CD1c-positive myeloid dendritic cell (primary cell): ENCODE measurements around the gene CTSD.

Experiments
- DNase-seq: peaks from one replicate; pipeline ENCODE4 v3.0.0-alpha.2; 2016; ENCODE audit errors: extremely low spot score

CTSD gene

DNA sequence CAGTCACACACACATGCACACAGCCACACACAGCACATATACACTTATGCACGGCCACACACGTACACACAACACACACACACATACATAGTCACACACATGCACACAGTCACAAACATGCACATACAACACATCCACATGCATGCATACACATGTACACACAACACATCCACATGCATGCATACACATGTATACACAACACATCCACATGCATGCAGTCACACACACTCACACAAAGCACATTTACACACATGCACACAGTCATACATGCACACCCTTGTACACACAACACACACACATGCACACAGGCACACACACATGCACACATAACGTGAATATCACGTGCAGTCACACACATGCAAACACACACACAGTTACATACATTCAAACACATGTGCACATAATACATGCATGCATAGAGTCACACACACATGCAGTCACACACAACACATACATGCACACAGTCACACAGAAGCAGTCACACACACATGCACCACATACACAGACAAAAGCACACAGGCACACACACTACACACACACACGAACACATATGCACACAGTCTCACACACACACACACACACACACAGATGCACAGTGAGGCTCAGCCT lies 32.2 kb downstream of the CTSD start:
- no peak for DNase-seq

DNA sequence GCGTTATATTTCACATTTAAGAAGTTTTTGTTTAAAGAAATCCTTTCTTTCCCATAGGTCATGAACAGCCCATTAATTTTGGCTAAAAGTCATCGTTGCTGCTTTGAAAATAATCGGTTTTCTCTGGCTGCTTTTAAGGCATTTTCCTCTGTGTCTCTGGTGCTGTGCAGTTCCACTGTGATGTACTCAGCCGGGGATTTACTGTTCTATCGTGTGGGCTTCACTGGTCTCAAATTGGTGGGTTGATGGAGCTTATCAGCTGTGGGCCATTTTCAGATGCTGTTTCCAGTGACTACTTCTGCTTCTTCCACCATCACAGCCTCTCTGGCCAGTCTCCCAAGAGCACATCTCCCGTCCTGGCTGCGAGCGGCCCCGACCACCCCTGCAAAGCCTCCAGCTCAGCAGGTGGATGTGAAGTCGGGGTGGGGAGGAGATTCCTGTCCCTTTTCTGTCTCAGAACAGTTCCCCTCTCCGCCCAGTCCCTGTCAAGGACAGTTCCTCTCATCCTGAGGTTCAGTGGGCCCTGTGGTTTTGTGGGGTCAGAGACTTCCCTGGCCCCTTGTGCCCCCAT lies 33.6 kb downstream of the CTSD start:
- no peak for DNase-seq

DNA sequence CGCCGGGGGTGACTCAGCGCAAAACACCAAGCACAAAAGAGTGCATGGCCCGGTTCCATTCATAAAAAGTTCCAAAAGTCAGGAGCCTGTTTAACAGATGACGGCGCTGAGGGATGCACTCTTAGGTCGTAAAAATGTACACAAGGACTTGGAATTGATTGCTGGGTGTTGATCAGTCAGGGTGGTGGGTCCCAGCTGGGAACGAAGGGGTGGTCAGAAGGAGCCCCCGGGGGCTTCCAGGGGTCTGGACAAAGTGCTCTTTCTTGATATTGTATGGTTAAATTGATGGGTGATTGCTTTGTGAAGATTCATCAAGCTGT lies 34.1 kb downstream of the CTSD start:
- DNase-seq: no peak

DNA sequence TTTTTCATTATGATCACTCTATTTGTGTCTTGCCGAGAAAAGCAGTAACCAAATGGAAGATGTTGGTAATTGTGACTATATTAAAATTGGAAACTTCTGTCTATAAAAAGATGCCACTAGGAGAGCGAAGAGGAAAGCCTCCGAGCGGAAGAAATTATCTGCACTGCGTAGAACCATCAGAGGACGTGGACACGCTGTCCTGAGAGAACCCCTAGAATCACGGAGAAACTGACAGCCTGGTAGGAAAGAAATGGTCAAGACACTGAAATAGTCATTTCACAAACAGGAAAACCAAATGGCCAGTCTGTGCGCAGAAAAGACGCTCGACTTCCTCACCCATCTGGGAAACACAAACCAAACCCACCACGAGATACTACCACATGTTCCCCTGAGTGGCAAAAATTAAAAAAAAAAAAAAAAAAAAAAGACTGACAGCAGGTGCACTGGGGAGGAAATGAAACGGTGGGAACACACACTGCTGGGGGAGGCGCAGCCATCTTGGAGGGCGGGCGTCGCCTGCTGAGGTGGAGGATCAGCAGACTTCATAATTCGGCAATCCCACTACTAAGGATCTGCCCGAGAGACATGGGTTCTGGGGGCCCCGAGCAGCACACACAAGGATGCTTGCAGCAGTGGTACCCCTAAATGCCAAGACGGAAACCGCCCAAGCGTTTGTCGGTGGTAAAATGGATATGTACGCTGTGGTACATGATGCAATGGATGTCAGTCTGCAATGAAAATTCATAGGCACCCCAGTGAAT lies 34.6 kb downstream of the CTSD start:
- no peak for DNase-seq

DNA sequence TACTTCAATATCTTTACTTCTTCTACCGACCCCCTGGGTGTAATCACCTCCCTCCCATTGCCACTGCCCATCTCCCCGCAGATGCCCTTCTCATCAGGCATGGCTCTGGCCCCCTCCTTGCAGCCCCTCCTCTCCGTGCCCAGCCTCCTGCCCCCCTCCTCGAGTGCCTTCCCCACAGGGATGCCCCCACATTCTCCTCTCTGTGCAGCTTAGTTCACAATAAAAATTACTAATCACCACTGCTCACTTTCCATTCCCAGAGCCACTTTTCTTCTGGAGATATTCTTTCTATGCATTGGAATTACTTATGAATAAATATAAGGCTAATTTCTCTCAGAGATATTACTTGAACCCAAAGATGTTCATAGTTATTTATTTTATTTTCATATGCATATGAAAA lies 35.4 kb downstream of the CTSD start:
- no peak for DNase-seq

DNA sequence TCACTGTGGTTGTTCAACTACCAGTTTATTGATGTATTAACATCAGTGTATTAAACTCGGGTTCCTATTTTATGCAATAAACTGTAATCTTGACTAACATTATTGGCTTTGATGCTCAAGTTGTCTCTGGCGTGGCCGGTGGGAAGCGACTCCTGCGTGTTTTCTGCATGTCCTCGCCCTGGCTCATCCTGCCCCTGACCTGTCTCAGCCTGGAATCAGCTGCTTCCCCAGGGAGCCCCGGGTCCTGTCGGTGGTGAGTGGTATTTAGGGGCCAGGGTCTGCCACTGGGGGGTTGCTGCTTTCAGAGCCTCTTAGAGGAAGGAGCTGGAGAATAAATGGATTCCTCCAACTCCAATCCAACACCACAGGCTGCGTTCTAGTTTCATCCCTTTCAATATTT lies 35.9 kb downstream of the CTSD start:
- no peak for DNase-seq

DNA sequence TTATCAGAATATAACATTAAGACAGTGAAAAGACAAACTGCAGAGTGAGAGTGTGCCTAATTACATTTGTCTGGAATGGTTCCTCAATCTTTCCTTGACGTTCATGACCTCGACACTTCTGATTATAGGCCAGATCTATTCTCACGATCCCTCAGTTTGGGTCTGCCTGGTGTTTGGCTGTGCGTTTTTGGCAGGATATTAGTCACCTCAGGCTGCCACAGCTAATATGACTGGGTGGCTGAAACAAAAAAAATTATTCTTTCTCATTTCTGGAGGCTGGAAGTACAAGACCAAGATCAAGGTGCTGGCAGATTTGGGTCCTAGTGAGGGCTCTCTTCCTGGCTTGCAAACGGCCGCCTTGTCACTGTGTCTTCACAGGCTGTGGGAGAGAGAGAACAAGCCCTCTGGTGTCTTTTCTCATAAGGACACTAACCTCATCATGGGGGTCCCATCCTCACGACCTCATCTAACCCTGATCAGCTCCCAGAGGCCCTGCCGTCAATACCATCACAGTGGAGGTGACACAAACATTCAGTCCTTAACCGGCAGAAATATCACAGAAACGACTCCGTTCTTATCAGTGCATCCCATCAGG lies 36.5 kb downstream of the CTSD start:
- peak; percentile 17 for DNase-seq

DNA sequence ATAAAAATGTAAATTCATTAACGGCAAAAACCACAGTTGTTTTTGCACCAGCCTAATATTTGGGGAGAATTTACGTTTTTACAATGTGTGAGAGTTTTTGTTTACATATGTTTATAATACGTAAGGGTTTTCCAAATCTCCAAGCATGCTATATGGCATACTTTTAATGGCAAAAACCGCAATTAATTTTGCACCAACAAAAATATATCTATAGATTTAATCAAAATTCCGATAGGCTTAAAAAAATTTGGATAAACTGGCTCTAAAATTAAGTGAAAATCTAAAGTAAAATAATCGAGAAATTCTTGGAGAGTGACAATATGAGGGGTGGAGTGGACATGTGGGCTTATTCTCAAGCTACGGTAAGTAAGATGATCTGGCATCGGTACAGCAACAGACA lies 43.9 kb downstream of the CTSD start:
- no peak for DNase-seq

DNA sequence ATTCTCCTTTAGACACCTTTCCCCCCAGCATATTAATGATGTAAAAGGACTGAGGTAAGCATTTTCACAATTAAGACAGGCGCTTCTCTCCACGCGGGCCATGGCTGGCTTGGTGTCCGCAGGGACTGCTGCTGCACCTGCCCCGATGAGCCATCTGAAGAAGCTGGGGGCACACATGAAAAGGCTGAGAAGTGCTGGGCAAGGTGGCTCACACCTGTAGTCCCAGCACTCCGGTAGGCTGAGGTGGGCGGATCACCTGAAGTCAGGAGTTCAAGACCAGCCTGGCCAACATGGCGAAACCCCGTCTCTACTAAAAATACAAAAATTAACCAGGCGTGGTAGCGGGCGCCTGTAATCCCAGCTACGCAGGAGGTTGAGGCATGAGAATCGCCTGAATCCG lies 45.4 kb downstream of the CTSD start:
- no peak for DNase-seq

DNA sequence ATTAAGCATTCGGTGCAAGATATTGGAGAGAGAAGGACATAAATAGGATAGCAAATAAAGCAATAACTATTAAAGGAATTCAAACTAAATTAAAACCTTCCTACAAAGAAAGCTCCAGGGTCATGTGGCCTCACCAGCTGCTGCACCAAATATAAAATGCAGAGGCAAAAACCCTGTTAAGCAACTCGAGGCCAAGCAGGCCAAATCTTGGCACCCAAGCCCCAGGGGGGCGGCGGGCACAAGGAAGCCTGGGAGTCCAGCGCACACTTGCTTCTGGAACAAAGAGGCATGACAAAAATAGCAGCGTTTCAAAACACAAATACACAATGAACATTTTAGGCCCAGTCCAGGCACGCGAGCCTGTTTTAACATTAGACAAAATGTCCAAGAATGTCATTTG lies 46.0 kb downstream of the CTSD start:
- no peak for DNase-seq

DNA sequence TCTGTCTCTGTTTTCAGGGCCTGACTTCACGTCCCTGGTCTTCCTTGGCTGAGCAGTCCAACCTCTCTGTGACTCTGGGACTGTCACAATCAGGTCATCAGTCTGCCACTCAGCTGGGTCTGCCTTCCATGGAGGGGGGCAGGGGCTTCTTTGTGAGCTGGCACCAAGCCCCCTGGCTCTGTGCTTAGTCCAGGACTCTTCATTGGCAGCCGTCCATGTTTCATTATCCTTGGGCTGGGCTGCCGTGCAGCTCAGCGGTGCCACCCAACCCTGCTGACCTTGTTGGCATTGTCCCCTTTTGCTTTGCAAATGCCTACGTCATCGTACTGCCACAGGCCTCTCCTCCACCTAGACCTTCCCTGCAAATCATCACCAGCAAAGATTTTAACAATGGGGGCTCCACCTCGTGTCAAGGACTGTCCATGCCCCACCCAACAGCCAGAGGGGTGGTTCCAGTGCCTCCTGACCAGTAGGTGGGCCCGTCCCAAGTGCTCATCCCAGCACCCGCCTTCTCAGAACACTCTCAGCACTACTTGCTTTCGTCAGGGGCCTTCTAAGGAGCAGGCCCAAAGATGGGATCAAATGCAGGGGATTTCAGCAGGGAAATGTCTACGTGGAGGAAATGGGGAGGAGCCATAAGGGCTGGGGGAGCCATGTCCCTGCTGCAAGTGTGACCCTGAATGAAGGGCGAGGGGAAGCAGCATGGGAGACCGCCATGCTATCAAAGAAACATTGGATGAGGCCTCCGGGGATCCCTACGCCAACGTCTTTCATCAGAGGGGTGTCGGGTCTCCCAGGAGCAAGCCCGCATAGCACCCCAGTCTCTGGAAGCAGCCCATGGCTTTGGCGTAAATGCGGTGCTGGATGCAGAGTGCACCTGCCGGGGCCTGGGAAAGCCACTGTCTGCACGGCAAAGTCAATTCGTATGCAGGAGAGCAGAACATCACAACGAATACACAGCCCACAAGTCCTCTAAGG lies 48.5 kb downstream of the CTSD start:
- DNase-seq: no peak

DNA sequence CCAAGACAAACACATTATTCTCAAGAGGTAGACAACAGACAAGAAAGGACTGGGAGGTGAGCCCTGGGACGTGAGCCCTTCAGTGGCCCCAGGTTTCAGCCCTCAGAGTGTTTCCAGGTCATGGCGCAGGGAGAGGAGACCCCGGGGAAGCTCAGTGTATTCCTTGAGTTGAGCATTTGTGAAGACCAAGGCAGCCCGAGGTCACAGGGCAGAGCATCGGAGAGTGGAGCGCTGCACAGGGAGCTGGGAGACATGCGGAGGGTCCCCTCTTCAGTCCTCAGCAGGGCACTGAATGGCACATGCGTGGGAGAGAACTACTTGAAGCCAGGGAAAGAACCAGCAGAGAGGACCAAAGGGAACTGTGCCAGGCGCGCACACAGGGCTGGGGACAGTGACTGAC lies 55.0 kb downstream of the CTSD start:
- no peak for DNase-seq

DNA sequence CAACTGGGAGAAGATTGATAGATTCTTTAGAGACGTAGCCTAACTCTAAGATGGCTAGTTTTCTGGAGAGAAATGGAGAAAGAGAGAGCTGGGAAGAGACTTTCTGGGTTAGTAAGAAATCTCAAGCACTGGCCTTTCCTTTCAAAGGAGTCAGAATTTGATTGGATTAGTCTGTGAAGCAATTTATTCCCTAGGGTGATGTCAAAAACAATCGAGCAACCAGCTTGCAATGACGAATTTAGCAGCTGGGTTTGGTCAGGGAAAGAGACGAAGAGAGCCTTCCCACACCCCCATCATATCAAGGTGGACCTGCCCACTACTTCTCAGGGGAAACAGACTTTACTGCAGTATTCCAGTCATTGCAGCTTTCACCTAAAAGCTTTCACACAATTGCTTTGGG lies 56.0 kb downstream of the CTSD start:
- DNase-seq: no peak

DNA sequence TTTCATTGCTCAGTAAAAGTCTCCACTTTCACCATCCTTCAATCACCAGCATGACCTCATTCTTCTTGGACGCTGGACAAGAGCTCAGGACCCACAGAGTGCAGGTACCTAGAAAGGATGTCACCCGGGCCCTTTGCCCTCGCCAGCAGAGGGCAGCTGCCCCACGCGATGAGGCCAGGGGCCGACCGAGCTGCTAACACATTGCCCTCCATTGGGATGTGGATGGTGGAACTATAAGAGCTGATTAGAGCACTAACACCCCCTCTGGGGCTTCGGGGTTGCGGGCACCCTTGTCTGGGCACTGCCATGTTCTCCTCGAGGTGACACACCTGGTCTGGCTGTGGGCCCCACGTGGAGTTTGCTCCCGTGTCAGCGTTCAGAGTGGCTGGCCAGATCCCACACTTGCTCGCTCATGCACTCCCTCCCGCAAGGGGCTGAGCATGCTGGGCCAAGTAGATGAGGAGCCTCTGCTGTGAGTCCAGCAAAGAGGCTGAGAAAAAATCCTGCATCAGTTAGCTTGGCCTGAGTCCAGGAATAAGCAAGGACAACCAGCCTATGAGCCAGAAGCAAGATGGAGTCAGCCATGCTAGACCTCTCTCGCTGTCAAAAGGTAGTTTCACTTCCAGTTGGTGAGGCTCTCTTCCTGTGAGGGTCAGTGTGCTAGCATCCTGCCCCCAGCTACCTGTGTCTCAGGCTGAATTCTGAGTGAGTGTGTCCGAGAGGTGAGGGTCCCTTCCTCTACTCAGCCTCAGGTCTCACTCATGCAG lies 56.9 kb downstream of the CTSD start:
- peak; percentile 35 for DNase-seq

DNA sequence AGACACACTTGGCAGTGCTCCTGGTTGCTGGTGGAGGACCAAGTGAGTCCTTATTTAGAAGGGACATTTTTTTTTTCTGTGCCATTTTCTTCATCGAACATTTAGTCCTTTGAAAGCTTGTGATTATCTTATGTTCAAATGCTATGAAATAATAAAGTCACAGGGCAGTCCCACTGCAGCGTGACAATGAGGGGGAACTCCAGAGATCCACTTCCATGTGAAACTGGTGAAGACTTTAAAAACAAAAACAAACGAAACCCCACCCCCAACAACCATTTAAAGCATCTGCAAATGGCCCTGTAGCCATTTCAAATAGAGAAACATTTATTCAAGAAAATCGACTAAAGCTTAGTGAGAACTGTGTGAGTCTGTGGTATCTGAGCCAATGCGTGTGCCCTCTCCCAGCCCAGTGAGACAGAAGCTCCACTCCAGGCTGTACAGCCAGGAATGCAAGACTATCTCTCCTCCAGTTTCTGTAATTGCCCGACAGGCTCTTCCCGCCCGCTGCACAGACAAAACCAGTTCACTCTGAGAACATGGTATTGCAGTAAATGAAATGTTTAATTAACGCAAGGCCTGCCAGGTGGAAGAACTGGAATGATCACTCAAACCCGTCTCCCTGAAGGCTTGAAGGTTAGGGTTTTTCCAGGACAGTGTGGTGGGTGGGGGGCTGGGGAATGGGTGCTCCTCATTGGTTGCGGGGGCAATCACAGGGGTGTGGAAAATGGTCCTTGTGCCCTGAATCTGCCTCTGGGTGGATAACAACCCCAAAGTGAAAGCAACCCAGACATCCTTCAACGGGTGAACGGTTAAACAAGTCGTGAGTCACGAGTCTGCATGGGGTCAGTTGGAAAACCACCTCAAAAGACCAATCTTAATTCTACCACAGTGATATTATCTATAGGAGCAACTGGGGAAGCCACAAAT lies 58.3 kb downstream of the CTSD start:
- no peak for DNase-seq

DNA sequence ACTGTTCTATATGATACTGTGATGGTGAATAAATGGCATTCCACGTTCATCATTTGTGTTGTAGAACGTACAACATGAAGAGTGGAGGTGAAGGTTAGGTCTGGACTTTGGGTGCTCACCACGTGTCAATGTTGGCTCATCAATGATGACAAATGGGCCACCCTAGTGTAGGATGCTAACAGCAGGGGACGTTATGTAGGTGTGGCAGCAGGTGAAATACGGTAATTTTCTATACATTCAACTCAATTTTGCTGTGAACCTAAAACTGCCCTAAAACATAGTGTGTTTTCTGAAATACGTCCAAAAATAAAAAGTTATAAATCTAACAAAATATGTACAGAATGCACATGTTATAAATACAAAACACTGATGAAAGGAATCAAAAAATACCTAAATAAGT lies 60.6 kb downstream of the CTSD start:
- no peak for DNase-seq
